GM23248 (cell line): ENCODE measurements around the gene BRF1. TPM values are rescaled to one million over a fixed set of nuclear protein-coding genes. Genes with fewer than 3 reads are reported as not detected.

Experiments used
- DNase-seq: peaks from one replicate; pipeline ENCODE4 v3.0.0-alpha.2; 2015
- H2AFZ ChIP-seq: fragments of 200-600 bp; sonication (generic); 2 replicates; pipeline ENCODE4 v1.6.1; 2016; ENCODE audit warnings: antibody characterized with exemption
- H3F3A ChIP-seq: fragments of 200-600 bp; sonication (generic); 2 replicates; pipeline ENCODE4 v1.6.1; 2016; ENCODE audit warnings: mild to moderate bottlenecking, antibody characterized with exemption, mixed run types; ENCODE audit not compliant: insufficient read depth
- H3K27ac ChIP-seq: fragments of 200-600 bp; sonication (generic); 2 replicates; pipeline ENCODE4 v1.5.1; 2016; ENCODE audit warnings: mild to moderate bottlenecking
- H3K27me3 ChIP-seq: fragments of 200-600 bp; sonication (generic); replicated peaks from 2 replicates; pipeline ENCODE4 v1.6.1; 2016; ENCODE audit warnings: mild to moderate bottlenecking; ENCODE audit not compliant: insufficient read depth
- H3K36me3 ChIP-seq: fragments of 200-600 bp; sonication (generic); 2 replicates; pipeline ENCODE4 v1.6.1; 2016; ENCODE audit warnings: low read depth, mild to moderate bottlenecking
- H3K4me1 ChIP-seq: fragments of 200-600 bp; sonication (generic); 2 replicates; pipeline ENCODE4 v1.6.1; 2016; ENCODE audit warnings: mild to moderate bottlenecking; ENCODE audit not compliant: insufficient read depth
- H3K4me2 ChIP-seq: fragments of 200-600 bp; sonication (generic); one replicate; pipeline ENCODE4 v1.6.1; 2016; ENCODE audit warnings: mild to moderate bottlenecking; ENCODE audit not compliant: unreplicated experiment
- H3K4me3 ChIP-seq: fragments of 200-600 bp; sonication (generic); 2 replicates; pipeline ENCODE4 v1.5.1; 2016; ENCODE audit warnings: mild to moderate bottlenecking
- H3K79me2 ChIP-seq: fragments of 200-600 bp; sonication (generic); 2 replicates; pipeline ENCODE4 v1.6.1; 2016; ENCODE audit warnings: mild to moderate bottlenecking; ENCODE audit not compliant: insufficient read depth
- H3K9ac ChIP-seq: fragments of 200-600 bp; sonication (generic); 2 replicates; pipeline ENCODE4 v1.6.1; 2016; ENCODE audit warnings: mild to moderate bottlenecking
- H3K9me2 ChIP-seq: fragments of 200-600 bp; sonication (generic); 2 replicates; pipeline ENCODE4 v1.6.1; 2016; ENCODE audit warnings: mixed run types, mild to moderate bottlenecking, moderate library complexity; ENCODE audit not compliant: insufficient read depth
- H3K9me3 ChIP-seq: fragments of 200-600 bp; sonication (generic); one replicate; pipeline ENCODE4 v1.6.1; 2017; ENCODE audit warnings: low read depth
- H4K20me1 ChIP-seq: fragments of 200-600 bp; sonication (generic); 2 replicates; pipeline ENCODE4 v1.6.0; 2016; ENCODE audit not compliant: insufficient read depth
- EZH2 ChIP-seq: fragments of 200-600 bp; sonication (generic); IDR thresholded peaks from 2 replicates; pipeline ENCODE4 v1.6.1; 2018; ENCODE audit warnings: antibody characterized with exemption, mild to moderate bottlenecking; ENCODE audit not compliant: insufficient read depth, poor library complexity, severe bottlenecking
- EZH2phosphoT487 ChIP-seq: fragments of 200-600 bp; sonication (generic); IDR thresholded peaks from 2 replicates; pipeline ENCODE4 v1.6.1; 2018; ENCODE audit warnings: antibody characterized with exemption, moderate library complexity, mild to moderate bottlenecking, low read depth; ENCODE audit not compliant: insufficient read depth
- WGBS, 2 experiments: methylation state at CpG; one replicate each; pipeline ENCODE4 v1.1.6; 2015 to 2017; ENCODE audit warnings: low lambda C conversion rate in 2 of 2, low coverage in 1 of 2; ENCODE audit errors: missing lambda C conversion rate in 2 of 2; 5-methylcytosine and 5-hydroxymethylcytosine counted together
- in situ Hi-C: fragments of 300-500 bp; cut with MboI; formaldehyde crosslinking; loops from 2 replicates; pipeline ENCODE4 v1.15.0; 2020
- polyA plus RNA-seq: library from polyadenylated mRNA; unstranded; fragments of >200 nt; fragmentation: Nextera tagmentation; extraction: Ambion mirVana; gene quantifications from 2 replicates; pipeline ENCODE4 v1.2.1, GENCODE V29; 2016
- total RNA-seq: library from RNA; depleted of rRNA; stranded (reverse); fragments of >200 nt; shearing (Covaris generic); gene quantifications from 2 replicates; pipeline ENCODE4 v1.2.3, GENCODE V29; 2014

Gene BRF1
- total and polyA plus RNA-seq, 2 experiments from 2014 or later: 10.5 to 27.0 TPM

DNA sequence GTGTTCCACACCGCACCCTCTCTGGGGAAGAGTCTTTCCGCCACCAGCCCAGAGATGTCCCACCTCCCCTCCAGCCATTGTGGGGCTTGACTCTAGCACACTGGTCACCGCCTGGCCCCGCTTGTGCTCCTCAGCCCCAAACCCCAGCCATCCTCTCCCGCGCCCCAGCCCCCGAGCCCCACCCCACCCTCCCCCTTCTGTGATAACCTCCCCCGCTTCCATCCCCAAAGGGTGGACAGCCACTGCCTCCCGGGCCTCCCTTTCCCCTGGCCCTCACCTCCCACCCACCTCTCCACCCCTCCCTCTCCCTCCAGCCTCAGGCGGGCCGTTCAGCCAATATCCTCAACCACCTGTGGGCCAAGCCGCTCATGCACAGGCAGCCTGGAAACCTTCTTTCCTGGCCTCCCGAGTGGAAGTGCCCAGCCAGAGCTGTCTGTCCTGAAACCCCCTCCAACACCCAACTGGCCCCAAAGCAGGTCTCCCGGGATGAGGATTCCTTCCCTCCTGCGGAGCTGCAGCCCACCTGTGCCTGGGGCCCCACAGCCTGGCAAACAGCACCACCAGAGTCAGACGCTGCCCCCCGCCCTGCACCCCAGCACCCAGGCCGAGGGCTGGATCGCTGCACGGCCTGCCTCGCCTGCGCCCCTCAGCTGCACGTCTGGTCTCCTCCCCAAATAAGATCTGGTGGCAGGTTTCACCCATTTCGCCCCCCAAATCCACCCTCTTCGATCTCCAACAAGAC lies 92.6 kb downstream of the BRF1 start:
- H3K9me2 ChIP-seq: no peaks in the 10 kb centered on the region
- no peak overlapping the region for H3K9ac ChIP-seq
- H3F3A ChIP-seq: no peaks in the 10 kb centered on the region
- WGBS, 2 experiments: 90 to 97% methylated on average over 20 to 24 of the region's 25 CpGs
- no peaks in the 10 kb centered on the region for H3K36me3 ChIP-seq
- no peaks in the 10 kb centered on the region for H3K9me3 ChIP-seq
- H2AFZ ChIP-seq: no peak overlapping the region
- H3K27ac ChIP-seq: no peak overlapping the region
- TF ChIP-seq EZH2 (no peak), EZH2phosphoT487 (no peak)
- H3K27me3 ChIP-seq: no peaks in the 10 kb centered on the region
- no peaks in the 10 kb centered on the region for H3K4me1 ChIP-seq
- H3K4me3 ChIP-seq: no peak overlapping the region
- in situ Hi-C loops: no loop called here
- no peaks in the 10 kb centered on the region for H3K79me2 ChIP-seq
- no peak for DNase-seq
- no peak overlapping the region for H3K4me2 ChIP-seq
- H4K20me1 ChIP-seq: no peaks in the 10 kb centered on the region

- H3F3A ChIP-seq: no peaks in the 10 kb centered on the region
- 82 to 86% methylated on average over 13 of the region's 13 CpGs for WGBS, 2 experiments
- no peak overlapping the region for H3K9ac ChIP-seq
- TF ChIP-seq EZH2phosphoT487 (no peak), EZH2 (no peak)
- no peaks in the 10 kb centered on the region for H3K27me3 ChIP-seq
- H3K4me2 ChIP-seq: no peak overlapping the region
- H2AFZ ChIP-seq: no peak overlapping the region
- no peak overlapping the region for H3K27ac ChIP-seq
- no peaks in the 10 kb centered on the region for H3K36me3 ChIP-seq
- H3K9me2 ChIP-seq: no peaks in the 10 kb centered on the region
- H3K4me3 ChIP-seq: no peak overlapping the region
- no peaks in the 10 kb centered on the region for H4K20me1 ChIP-seq
- DNase-seq: no peak
- no peaks in the 10 kb centered on the region for H3K9me3 ChIP-seq
- no peaks in the 10 kb centered on the region for H3K79me2 ChIP-seq
- no peaks in the 10 kb centered on the region for H3K4me1 ChIP-seq
- in situ Hi-C loops: no loop called here
These were observed 93.3 kb downstream of the BRF1 start for GRCh38 chr14:105207460-105207901.

DNA sequence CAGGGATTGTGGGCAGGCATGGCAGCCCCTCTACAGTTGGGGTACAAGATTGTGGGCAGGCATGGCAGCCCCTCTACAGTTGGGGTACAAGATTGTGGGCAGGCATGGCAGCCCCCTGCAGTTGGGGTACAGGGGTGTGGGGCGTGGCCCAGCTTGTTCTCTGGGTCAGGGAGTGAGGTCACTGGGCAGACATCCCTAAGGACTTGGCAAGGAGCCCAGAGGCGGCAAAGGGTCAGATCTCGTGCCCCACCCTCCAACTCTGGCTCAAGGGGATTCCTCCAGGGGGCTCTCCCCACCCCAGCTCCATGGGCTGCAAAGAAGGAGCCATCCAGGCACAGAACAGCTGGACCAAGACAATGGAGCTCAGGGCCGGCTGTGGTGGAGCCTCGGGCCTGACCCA lies 93.9 kb downstream of the BRF1 start:
- Histone ChIP-seq H3K36me3 (no peaks in the 10 kb centered on the region), H4K20me1 (no peaks in the 10 kb centered on the region), H3K9ac (no peak overlapping the region), H3K4me3 (no peak overlapping the region), H3K79me2 (no peaks in the 10 kb centered on the region), H3K4me1 (no peaks in the 10 kb centered on the region), H3K27me3 (no peaks in the 10 kb centered on the region), H2AFZ (no peak overlapping the region), H3F3A (no peaks in the 10 kb centered on the region), H3K9me2 (no peaks in the 10 kb centered on the region), H3K27ac (no peak overlapping the region), H3K4me2 (no peak overlapping the region), H3K9me3 (no peaks in the 10 kb centered on the region)
- in situ Hi-C loops: no loop called here
- WGBS, 2 experiments: 22 to 28% methylated on average over 5 of the region's 5 CpGs
- no peak for DNase-seq
- TF ChIP-seq EZH2 (no peak), EZH2phosphoT487 (no peak)

GRCh38 chr14:105205673-105206208 lies 95.1 kb downstream of the BRF1 start:
- H3K9me2 ChIP-seq: no peaks in the 10 kb centered on the region
- no peaks in the 10 kb centered on the region for H3K9me3 ChIP-seq
- no peaks in the 10 kb centered on the region for H3K36me3 ChIP-seq
- no peak overlapping the region for H3K27ac ChIP-seq
- TF ChIP-seq EZH2 (no peak), EZH2phosphoT487 (no peak)
- H4K20me1 ChIP-seq: no peaks in the 10 kb centered on the region
- in situ Hi-C loops: no loop called here
- H3K27me3 ChIP-seq: no peaks in the 10 kb centered on the region
- WGBS, 2 experiments: 18 to 22% methylated on average over 12 of the region's 12 CpGs
- no peaks in the 10 kb centered on the region for H3K79me2 ChIP-seq
- H2AFZ ChIP-seq: no peak overlapping the region
- H3K9ac ChIP-seq: no peak overlapping the region
- H3K4me2 ChIP-seq: no peak overlapping the region
- peak; percentile 35 for DNase-seq
- H3K4me1 ChIP-seq: no peaks in the 10 kb centered on the region
- H3F3A ChIP-seq: no peaks in the 10 kb centered on the region
- no peak overlapping the region for H3K4me3 ChIP-seq
